AG09319 (cell line): ENCODE data around the gene MXD3.
A peak's percentile ranks its signal among the peaks of the same experiment; 100 is the strongest.

Experiments
- DNase-seq: peaks from one replicate; pipeline ENCODE4 v3.0.0-alpha.2; 2010; ENCODE audit warnings: low read depth; ENCODE audit errors: extremely low read depth
- CTCF ChIP-seq: IDR thresholded peaks from 2 replicates; pipeline ENCODE4 v1.5.1; 2011; ENCODE audit warnings: low read depth, mild to moderate bottlenecking, inconsistent platforms, low read length, moderate library complexity

The MXD3 gene

DNA sequence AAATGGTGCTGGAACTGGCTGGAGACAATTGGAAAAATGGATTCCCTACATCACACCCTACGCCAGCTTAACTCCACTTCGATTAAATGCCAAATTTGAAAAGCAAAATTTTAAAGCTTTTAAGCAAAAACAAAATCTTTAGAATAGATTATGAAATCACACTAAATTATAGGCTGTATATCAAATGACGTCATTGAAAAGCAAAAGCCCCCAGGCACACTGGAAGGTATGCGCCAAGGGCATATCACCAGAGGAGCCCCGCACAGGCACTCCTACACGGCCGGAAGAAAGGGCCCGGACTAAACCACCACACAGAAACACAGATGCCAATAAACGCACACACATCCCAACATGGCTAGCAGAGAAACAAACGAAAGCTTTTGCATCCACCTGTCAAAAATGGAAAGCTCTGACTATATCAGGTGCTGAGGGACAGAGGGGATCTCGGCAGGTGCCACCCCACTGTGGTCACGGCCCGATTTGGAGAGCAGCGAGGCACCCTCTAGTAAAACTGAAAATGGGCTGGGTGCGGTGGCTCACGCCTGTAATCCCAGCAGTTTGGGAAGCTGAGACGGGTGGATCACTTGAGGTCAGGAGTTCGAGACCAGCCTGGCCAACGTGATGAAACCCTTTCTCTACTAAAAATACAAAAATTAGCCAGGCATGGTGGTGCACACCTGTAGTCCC is 17.0 kb upstream of the MXD3 start:
- DNase-seq: no peak
- TF ChIP-seq CTCF: no peak

DNA sequence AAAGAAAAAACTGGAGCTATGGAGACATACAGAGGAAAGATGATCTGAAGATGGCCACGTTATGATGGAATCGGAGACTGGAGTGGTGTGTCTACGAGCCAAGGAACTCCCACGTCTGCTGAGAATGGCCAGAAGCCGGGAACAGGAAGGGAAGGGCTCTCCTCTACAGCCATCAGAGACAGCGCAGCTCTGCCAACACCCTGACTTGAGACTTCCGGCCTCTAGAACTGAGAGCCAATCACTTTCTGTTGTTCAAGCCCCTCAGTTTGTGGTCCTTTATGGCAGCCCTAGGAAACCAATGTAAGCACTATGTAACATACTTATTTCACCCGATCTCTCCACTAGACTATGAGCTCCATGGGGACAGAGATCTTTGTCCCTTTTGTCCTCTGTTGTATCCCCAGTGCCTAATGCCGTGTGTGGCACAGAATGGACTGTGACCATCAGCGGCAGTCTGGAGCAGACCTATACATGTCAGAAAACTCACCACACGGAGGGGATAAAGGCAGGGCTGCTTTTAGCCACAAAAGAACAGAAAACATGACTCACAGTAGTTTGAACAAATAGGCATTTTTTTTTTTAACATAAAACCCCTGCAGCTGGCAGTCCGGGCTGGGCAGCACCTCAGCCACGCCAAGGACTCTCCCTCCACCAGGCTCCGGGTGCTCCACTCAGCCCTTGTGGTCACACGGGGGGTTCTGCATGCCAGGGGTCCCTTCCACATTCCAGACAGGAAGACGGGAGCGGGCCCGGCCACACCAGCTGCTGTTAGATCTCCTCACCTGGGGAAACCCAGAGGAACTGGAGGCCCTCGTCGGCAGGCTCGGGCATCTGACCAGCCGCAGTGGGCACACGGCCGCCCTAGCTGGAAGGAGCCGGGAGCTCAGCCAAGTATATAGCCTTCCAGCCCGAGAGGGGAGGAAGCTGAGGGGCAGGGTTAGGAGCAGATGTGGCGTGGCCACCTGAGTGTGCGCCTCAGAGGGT is 16.1 kb upstream of the MXD3 start:
- TF ChIP-seq CTCF: no peak
- no peak for DNase-seq

DNA sequence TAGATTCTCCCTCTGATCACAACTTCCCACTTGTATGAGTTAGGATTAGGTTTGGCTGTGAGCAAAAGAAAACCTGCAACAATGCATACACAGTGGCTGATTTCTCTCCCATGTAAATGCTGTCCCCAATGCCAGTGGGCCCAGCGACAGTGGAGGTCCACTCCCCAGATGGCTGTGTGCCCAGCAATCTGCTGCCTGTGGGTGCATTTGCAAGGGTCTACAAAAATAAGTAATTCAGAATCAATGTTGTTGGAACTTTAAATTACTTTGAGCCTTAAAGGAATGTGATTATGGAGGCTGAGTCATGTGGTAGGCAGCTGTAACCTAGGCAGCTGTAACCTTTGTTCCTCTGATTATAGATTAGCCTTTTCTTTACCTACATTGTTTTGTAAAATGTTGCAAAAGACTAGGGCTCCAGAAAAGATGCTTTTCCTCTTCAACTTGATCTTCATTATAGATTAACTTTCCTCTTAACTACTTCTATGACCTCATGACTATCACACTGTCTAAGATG is 14.2 kb upstream of the MXD3 start:
- DNase-seq: no peak
- TF ChIP-seq CTCF: no peak

- DNase-seq: no peak
- TF ChIP-seq CTCF: no peak
Measured at GRCh38 chr5:177320879-177321278, 9.2 kb upstream of the MXD3 start.

- DNase-seq: no peak
- no peak for TF ChIP-seq CTCF
Measured at GRCh38 chr5:177319913-177320588, 8.4 kb upstream of the MXD3 start.

DNA sequence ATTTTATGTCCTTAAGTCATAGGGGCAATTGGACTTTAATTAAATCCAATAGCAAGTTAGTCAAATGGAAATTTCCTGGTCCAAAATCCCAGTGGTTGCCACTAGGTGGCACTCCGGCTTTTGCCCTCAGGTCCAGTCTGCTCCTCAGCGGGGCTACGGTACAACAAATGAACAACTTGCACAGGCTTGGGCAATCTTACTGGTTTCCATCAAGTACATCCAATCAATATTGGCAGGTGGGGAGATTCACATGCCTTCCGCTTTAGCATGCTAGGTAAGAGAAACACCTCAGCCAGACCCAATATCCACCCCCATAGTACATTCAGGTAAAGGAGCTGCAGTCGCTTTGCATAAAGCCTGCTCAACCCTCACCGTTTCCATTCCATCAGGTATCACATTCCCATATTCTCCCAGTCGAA is 6.3 kb upstream of the MXD3 start:
- DNase-seq: peak; percentile 50
- peak; percentile 86 for TF ChIP-seq CTCF
